Spleen (tissue), 7 donors: ENCODE results near the gene SET.

ENCODE experiments used
- CTCF ChIP-seq, 11 experiments: fragments of 200-600 bp in 7 of 11; fragments of 450-650 bp in 4 of 11; sonication (generic) in 4 of 11; IDR thresholded peaks in 8 of 11; conservative IDR thresholded peaks in 3 of 11; 1 replicate in 7 of 11; 2 replicates in 4 of 11; pipeline versions ENCODE4 v1.4.0 to v1.8.0; 2016 to 2021; ENCODE audit warnings: antibody characterized with exemption in 11 of 11, inconsistent platforms in 4 of 11, mild to moderate bottlenecking in 1 of 11
- POLR2A ChIP-seq, 3 donors: fragments of 450-650 bp; IDR thresholded peaks; one replicate each; pipeline ENCODE4 v1.5.1; 2017; ENCODE audit warnings: antibody characterized with exemption in 3 of 3, mild to moderate bottlenecking in 1 of 3
- donor health status: DM: no; HTN: no; CAD: no; lungs with moderate emphysema.
- donor health status: DM: no; HTN: no; CAD: no.
- donor health status: DM: no; HTN: no; CAD: no.

GRCh38 chr9:128642675-128643245, 46.3 kb upstream of the SET start:
- TF ChIP-seq CTCF (IDR thresholded peaks at IDR 0.05 in 8 of 11, conservative IDR thresholded peaks at IDR 0.05 in 3 of 11) (no peak), POLR2A (IDR thresholded peaks at IDR 0.05) (no peak)
